K562 (cell line): Measurements from ENCODE around the gene BMPER. TPM values are rescaled to one million over a fixed set of nuclear protein-coding genes. Genes with fewer than 3 reads are reported as not detected.

Experiments used
- ATAC-seq: fragments of 200-7000 bp; cut with Tn5 transposase; 3 replicates; pipeline ENCODE4 v1.9.1; 2020; ENCODE audit warnings: moderate library complexity
- BruUV-seq: library from RNA; stranded (reverse); fragments of 400-500 nt; replicated peaks from 2 replicates; lab custom pipeline; 2021; lab: Mats Ljungman, UMichigan
- CTCF ChIA-PET: fragments of 300-600 bp; formaldehyde crosslinking; extraction: SDS; loops from one replicate; lab custom pipeline; 2021; ENCODE audit warnings: low intra/inter-chr PET ratio; lab: Yijun Ruan, JAX
- POLR2A ChIA-PET: fragments of 300-600, 350-650 bp; sonication (Branson Sonifier 250); formaldehyde crosslinking; extraction: SDS; loops from one replicate; lab custom pipeline; 2021; ENCODE audit warnings: antibody characterized with exemption, inconsistent platforms; lab: Yijun Ruan, JAX
- DNase-seq, 4 experiments: peaks; one replicate each; pipeline versions ENCODE4 v3.0.0 to v3.0.0-alpha.2; 2011 to 2018; ENCODE audit warnings: low spot score in 3 of 4, mixed read lengths in 3 of 4; ENCODE audit errors: extremely low read depth in 1 of 4
- FAIRE-seq: peaks from 2 replicates; lab custom pipeline; 2011; peaks lifted over from hg19 to GRCh38; lab: Jason Lieb, UNC
- H2AFZ ChIP-seq: 2 replicates; pipeline ENCODE4 v1.6.0; 2011; ENCODE audit warnings: low read depth, low read length, control low read depth, inconsistent platforms
- H3K27ac ChIP-seq: fragments of 200-600 bp; 3 replicates; pipeline ENCODE4 v1.8.0; 2011; ENCODE audit warnings: low read depth, mild to moderate bottlenecking, control low read depth, inconsistent platforms, low read length, moderate library complexity, mixed read lengths; ENCODE audit errors: extremely low read depth
- H3K27me3 ChIP-seq, 2 experiments: fragments of 300-600 bp in 1 of 2; 2 replicates in 1 of 2; 3 replicates in 1 of 2; pipeline versions ENCODE4 v1.6.0 to v1.8.0; 2011; ENCODE audit warnings: inconsistent platforms in 2 of 2, low read length in 2 of 2, mild to moderate bottlenecking in 1 of 2, mixed read lengths in 1 of 2, moderate library complexity in 1 of 2; ENCODE audit not compliant: control insufficient read depth in 2 of 2, insufficient read depth in 2 of 2
- H3K36me3 ChIP-seq: fragments of 300-600 bp; 3 replicates; pipeline ENCODE4 v1.8.0; 2011; ENCODE audit warnings: mild to moderate bottlenecking, low read length, inconsistent platforms; ENCODE audit not compliant: control insufficient read depth, insufficient read depth
- H3K4me1 ChIP-seq, 2 experiments: fragments of 200-600 bp in 1 of 2; replicated peaks in 1 of 2; 2 replicates in 1 of 2; 3 replicates in 1 of 2; pipeline versions ENCODE4 v1.5.1 to v1.8.0; 2011; ENCODE audit warnings: inconsistent platforms in 2 of 2, low read length in 2 of 2, mild to moderate bottlenecking in 1 of 2, mixed read lengths in 1 of 2, moderate library complexity in 1 of 2; ENCODE audit not compliant: control insufficient read depth in 2 of 2, insufficient read depth in 2 of 2
- H3K4me2 ChIP-seq: 2 replicates; pipeline ENCODE4 v1.6.1; 2011; ENCODE audit warnings: low read length, control low read depth, inconsistent platforms, mixed read lengths; ENCODE audit not compliant: insufficient read depth
- H3K4me3 ChIP-seq: fragments of 200-600 bp; sonication (generic), shearing (Covaris generic); 2 replicates; pipeline ENCODE4 v1.5.1; 2016; ENCODE audit warnings: control low read depth, inconsistent platforms
- H3K79me2 ChIP-seq: fragments of 200-600 bp; 3 replicates; pipeline ENCODE4 v1.8.0; 2011; ENCODE audit warnings: low read length, inconsistent platforms; ENCODE audit not compliant: control insufficient read depth, insufficient read depth
- H3K9ac ChIP-seq, 2 experiments: 2 replicates each; pipeline versions ENCODE4 v1.6.0 to v1.6.1; 2011; ENCODE audit warnings: low read depth in 2 of 2, low read length in 2 of 2, control low read depth in 1 of 2, inconsistent platforms in 1 of 2, mild to moderate bottlenecking in 1 of 2, mixed read lengths in 1 of 2; ENCODE audit not compliant: insufficient read depth in 1 of 2
- H3K9me1 ChIP-seq: one replicate; pipeline ENCODE4 v1.6.0; 2011; ENCODE audit warnings: inconsistent platforms, mild to moderate bottlenecking, low read length, moderate library complexity; ENCODE audit not compliant: control insufficient read depth, insufficient read depth
- H3K9me3 ChIP-seq: replicated peaks from 2 replicates; pipeline ENCODE4 v1.5.1; 2011; ENCODE audit warnings: low read depth, low read length, inconsistent platforms; ENCODE audit not compliant: control insufficient read depth, insufficient read depth
- H4K20me1 ChIP-seq: replicated peaks from 2 replicates; pipeline ENCODE4 v1.6.1; 2011; ENCODE audit warnings: low read length, inconsistent platforms, mixed read lengths; ENCODE audit not compliant: control insufficient read depth, insufficient read depth
- CBFA2T3 ChIP-seq: fragments of 450-650 bp; IDR thresholded peaks from 2 replicates; pipeline ENCODE4 v1.6.1; 2017
- RBM17 ChIP-seq: fragments of 200-400 bp; formaldehyde crosslinking; IDR thresholded peaks from 2 replicates; pipeline ENCODE4 v1.6.1; 2017; ENCODE audit warnings: low read depth, mild to moderate bottlenecking, low read length, borderline replicate concordance
- WGBS: fragments of 100-300 bp; shearing (Covaris generic); methylation state at CpG from one replicate; pipeline ENCODE4 v1.1.6; 2016; ENCODE audit warnings: low coverage, mixed read lengths; ENCODE audit not compliant: insufficient coverage; ENCODE audit errors: missing lambda C conversion rate; 5-methylcytosine and 5-hydroxymethylcytosine counted together
- in situ Hi-C: fragments of 300-500 bp; cut with MboI; formaldehyde crosslinking; loops from 4 replicates; pipeline ENCODE4 v1.15.0; 2018; ENCODE audit warnings: inconsistent platforms, mixed read lengths
- intact Hi-C: fragments of 100-400 bp; cut with micrococcal nuclease; formaldehyde crosslinking; loops from 2 replicates; pipeline ENCODE4 v1.14.2; 2022
- polyA plus RNA-seq, 8 experiments: library from polyadenylated mRNA; depleted of rRNA in 4 of 8; stranded (reverse) in 5 of 8; unstranded in 3 of 8; fragments of >200 nt; fragmentation: Nextera tagmentation in 2 of 8; fragmentation: Illumina TruSeq in 1 of 8; extraction: Ambion mirVana in 2 of 8; extraction: Trizol in 1 of 8; gene quantifications; 2 replicates each; pipeline versions ENCODE4 v1.2.1 to v1.2.3, GENCODE V29; 2011 to 2014; ENCODE audit warnings: inconsistent platforms in 1 of 8, missing spikeins in 1 of 8
- total RNA-seq, 7 experiments: library from RNA; depleted of rRNA in 6 of 7; stranded (reverse); fragments of >200 nt in 6 of 7; fragmentation: Illumina TruSeq in 2 of 7; extraction: Trizol in 2 of 7; gene quantifications; 2 replicates each; pipeline versions ENCODE4 v1.2.1 to v1.2.3, GENCODE V29; 2011 to 2021; ENCODE audit warnings: low replicate concordance in 1 of 7
- TF ChIP-seq, protein P1 (sequence below): IDR thresholded peaks from 2 replicates; pipeline ENCODE4 v1.6.1; 2016; ENCODE audit warnings: missing genetic modification characterization, missing compliant biosample characterization
- TF ChIP-seq, protein P2 (sequence below): fragments of 250-450 bp; sonication (Bioruptor Pico); IDR thresholded peaks from 2 replicates; pipeline ENCODE4 v1.4.0; 2020
- TF ChIP-seq, protein P3 (sequence below), 2 experiments: fragments of 450-650 bp in 1 of 2; sonication (generic) in 1 of 2; formaldehyde crosslinking in 1 of 2; IDR thresholded peaks in 1 of 2; conservative IDR thresholded peaks in 1 of 2; 2 replicates each; pipeline versions ENCODE4 v1.6.1 to v1.8.1; 2016 to 2023; ENCODE audit warnings: mild to moderate bottlenecking in 2 of 2, moderate library complexity in 2 of 2, inconsistent platforms in 1 of 2, missing genetic modification reagents in 1 of 2
- TF ChIP-seq, protein P4 (sequence below): fragments of 250-450 bp; sonication (Bioruptor Pico); IDR thresholded peaks from 2 replicates; pipeline ENCODE4 v1.5.1; 2021; ENCODE audit warnings: mild to moderate bottlenecking

BMPER gene
- total and polyA plus RNA-seq, 9 of the 15 experiments (the other 6 are each of a cell fraction or from before 2014, with no cell fraction given): not detected

DNA sequence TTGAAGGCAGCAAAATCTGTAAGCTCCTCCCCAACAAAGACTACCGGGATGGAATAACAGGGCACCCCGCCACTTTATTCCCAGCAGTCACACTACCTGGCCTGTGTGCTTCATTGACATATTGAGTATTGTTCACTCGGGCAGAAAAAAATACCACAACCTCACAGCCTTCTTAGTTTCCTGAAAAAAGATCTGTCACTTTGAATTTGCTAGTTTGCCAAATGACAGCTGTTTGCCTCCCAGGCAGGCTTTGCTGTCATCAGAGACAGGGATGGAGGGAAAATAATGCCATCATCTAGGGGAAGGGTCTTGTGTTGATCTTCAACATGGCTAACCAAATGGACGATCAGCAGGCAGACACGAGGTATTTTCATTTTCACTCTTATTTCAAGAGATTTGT, 26.9 kb downstream of the BMPER start:
- no peak for FAIRE-seq
- H3K27me3 ChIP-seq: no peaks in the 10 kb centered on the region
- no peaks in the 10 kb centered on the region for H3K9me3 ChIP-seq
- CTCF ChIA-PET: interaction anchor here (1.3 kb wide), 1 partner anchor 747 kb away, joined by 6 read pairs; no protein-coding TSS in a partner anchor
- no peaks in the 10 kb centered on the region for H3K9me1 ChIP-seq
- H3K27ac ChIP-seq: no peak overlapping the region
- H3K79me2 ChIP-seq: no peaks in the 10 kb centered on the region
- intact Hi-C loops (loop anchor here (5.0 kb wide), 1 partner anchor 690 kb away; no protein-coding TSS in a partner anchor), in situ Hi-C loops (loop anchor here (10.0 to 25.0 kb wide), 2 partner anchors 687 to 1145 kb away; no protein-coding TSS in a partner anchor)
- H3K4me2 ChIP-seq: no peak overlapping the region
- ATAC-seq: no peak
- no peak overlapping the region for H2AFZ ChIP-seq
- POLR2A ChIA-PET: interaction anchor here (1.1 kb wide), 1 partner anchor 38 kb away, joined by 3 read pairs; no protein-coding TSS in a partner anchor
- DNase-seq: no peak
- H3K36me3 ChIP-seq: no peaks in the 10 kb centered on the region
- no peaks in the 10 kb centered on the region for H4K20me1 ChIP-seq
- H3K4me3 ChIP-seq: no peak overlapping the region
- no peaks in the 10 kb centered on the region for H3K4me1 ChIP-seq
- H3K9ac ChIP-seq: no peak overlapping the region
- 0% methylated on average over 5 of the region's 5 CpGs for WGBS
- TF ChIP-seq, protein P1, sequence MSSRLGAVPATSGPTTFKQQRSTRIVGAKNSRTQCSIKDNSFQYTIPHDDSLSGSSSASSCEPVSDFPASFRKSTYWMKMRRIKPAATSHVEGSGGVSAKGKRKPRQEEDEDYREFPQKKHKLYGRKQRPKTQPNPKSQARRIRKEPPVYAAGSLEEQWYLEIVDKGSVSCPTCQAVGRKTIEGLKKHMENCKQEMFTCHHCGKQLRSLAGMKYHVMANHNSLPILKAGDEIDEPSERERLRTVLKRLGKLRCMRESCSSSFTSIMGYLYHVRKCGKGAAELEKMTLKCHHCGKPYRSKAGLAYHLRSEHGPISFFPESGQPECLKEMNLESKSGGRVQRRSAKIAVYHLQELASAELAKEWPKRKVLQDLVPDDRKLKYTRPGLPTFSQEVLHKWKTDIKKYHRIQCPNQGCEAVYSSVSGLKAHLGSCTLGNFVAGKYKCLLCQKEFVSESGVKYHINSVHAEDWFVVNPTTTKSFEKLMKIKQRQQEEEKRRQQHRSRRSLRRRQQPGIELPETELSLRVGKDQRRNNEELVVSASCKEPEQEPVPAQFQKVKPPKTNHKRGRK: no peak
- TF ChIP-seq, protein P2, sequence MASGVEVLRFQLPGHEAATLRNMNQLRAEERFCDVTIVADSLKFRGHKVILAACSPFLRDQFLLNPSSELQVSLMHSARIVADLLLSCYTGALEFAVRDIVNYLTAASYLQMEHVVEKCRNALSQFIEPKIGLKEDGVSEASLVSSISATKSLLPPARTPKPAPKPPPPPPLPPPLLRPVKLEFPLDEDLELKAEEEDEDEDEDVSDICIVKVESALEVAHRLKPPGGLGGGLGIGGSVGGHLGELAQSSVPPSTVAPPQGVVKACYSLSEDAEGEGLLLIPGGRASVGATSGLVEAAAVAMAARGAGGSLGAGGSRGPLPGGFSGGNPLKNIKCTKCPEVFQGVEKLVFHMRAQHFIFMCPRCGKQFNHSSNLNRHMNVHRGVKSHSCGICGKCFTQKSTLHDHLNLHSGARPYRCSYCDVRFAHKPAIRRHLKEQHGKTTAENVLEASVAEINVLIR (CRISPR knock-in tag): no peak
- TF ChIP-seq, protein P3, sequence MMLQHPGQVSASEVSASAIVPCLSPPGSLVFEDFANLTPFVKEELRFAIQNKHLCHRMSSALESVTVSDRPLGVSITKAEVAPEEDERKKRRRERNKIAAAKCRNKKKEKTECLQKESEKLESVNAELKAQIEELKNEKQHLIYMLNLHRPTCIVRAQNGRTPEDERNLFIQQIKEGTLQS (IDR thresholded peaks at IDR 0.05): no peak
- TF ChIP-seq, protein P3 (CRISPR knock-in tag; conservative IDR thresholded peaks at IDR 0.05): no peak
- TF ChIP-seq RBM17 (no peak), CBFA2T3 (no peak)
- TF ChIP-seq, protein P4, sequence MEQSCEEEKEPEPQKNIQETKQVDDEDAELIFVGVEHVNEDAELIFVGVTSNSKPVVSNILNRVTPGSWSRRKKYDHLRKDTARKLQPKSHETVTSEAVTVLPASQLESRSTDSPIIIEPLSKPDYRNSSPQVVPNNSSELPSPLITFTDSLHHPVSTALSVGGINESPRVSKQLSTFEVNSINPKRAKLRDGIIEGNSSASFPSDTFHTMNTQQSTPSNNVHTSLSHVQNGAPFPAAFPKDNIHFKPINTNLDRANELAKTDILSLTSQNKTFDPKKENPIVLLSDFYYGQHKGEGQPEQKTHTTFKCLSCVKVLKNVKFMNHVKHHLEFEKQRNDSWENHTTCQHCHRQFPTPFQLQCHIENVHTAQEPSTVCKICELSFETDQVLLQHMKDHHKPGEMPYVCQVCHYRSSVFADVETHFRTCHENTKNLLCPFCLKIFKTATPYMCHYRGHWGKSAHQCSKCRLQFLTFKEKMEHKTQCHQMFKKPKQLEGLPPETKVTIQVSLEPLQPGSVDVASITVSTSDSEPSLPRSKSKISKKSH (CRISPR knock-in tag): no peak
- TF ChIP-seq, all 486 proteins: peak for 0
- no TSS peak for BruUV-seq
